Fibroblast of skin of left quadriceps (primary cell): ENCODE measurements around the gene HBP1.
"Not testable (repeated sequence)": the region's sequence is repeated elsewhere in the genome, so short reads cannot be mapped to it uniquely, and the experiment has no call there.

Experiments
- DNase-seq, 2 experiments: peaks; one replicate each; pipeline ENCODE4 v3.0.0-alpha.2; 2013; ENCODE audit warnings: low read depth in 2 of 2

Gene HBP1, protein sequence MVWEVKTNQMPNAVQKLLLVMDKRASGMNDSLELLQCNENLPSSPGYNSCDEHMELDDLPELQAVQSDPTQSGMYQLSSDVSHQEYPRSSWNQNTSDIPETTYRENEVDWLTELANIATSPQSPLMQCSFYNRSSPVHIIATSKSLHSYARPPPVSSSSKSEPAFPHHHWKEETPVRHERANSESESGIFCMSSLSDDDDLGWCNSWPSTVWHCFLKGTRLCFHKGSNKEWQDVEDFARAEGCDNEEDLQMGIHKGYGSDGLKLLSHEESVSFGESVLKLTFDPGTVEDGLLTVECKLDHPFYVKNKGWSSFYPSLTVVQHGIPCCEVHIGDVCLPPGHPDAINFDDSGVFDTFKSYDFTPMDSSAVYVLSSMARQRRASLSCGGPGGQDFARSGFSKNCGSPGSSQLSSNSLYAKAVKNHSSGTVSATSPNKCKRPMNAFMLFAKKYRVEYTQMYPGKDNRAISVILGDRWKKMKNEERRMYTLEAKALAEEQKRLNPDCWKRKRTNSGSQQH

DNA sequence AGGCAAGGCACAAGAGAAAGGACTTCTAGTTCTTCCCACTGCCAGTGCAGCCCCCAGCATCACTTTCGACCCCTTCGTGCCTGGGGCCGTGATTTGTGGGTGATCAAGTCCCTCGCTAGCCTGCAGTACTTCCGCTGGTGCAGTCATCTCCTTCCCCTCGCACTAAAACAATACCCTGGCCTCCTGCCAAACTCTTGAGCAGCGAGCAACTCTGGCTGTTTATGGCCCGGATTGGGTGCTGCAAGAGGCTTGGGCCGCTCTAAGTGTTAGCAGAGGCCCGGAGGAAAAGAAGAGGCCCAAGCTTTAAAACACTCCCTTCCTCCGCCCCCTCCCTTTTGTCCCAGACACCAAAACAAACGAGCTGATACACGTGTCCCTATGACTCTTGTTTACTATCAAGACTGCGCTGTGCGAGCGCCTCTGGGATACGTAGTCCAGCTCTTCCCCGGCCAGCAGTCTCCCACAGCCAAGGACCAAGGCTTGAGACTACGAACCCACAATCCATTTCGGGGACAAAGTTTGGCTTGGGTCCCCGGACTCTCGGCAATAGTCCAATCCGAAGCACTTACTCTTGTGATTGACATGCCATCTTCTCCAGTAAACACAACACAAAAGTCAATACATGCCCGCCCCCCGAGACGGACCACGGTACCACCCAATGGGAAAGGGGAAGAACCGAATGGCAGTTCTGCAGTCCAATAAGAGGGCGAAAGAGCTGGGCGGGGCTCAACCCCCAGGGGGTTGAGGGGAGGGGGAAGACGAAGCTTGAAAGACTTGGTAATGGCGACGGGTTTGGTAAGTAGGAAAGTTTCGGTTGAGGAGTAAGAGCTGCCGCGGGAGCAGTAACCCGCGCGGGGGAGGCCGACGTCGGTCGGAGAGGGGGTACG lies at the start of gene HBP1:
HBP1 (plus strand) TSS at position 771 of the 887 bp plus-strand sequence. CDS start 10,891 bp downstream, outside the sequence.
- DNase-seq, result peak; percentile 100

GRCh38 chr7:107119376-107120105 lies 49.3 kb upstream of the HBP1 start:
- DNase-seq, result no peak

DNA sequence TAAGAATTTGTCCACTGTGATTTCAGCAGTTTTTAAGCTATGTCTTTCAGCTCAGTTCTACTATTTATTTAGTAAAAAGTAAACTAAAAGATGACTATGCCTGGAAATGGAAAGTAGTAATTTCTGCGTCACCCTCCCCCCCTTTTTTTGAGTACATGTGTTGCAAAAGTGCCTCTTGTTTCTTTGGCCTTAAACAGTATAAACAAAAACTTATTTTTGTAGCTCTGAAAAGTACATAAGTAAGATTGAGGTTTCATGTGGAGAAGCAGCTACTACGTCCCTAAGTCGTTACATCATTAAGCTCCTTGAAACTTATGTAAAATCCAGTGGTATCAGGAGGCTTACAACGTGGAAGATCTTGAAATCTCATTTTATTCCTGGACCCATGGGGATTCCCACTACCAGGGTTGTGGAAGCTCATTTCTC lies 46.3 kb upstream of the HBP1 start:
- no peak for DNase-seq

DNA sequence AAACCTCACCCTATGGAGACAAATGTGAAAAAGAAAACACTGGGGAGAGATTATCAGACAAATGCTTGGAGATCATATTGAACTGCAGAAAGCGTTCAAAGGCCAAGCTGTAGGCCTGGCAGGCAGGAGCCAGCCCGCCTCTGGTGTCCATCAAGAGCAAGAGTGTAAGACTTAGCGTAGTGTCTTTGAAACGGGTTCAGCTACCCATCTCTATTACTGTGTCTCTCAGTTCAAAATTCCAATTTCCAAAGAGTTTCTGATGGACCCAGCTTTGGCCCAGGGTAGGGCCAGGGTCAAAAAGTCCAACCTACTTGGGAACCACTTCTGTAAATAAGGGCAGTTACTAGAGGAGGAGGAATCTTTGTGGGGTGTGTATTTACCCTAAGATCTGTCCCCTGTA lies 45.4 kb upstream of the HBP1 start:
- no peak for DNase-seq

DNA sequence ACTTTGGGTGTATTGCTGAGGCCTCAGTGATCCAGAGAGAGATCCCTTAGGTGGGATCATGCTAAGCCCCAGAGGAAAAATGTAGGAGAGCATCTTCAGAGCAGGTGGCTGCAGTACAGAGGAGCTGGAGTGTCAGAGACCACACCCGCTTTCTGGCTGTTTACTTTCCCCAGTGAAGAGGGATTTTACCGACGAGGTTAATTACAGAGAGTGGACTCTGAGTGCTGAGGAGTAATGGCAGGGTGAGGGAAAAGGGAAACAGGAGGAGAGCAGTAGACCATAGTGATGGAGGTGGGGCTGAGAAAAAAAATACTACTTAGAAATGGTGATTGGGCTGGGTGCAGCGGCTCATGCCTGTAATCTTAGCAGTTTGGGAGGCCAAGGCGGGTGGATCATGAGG lies 43.3 kb upstream of the HBP1 start:
- no peak for DNase-seq

DNA sequence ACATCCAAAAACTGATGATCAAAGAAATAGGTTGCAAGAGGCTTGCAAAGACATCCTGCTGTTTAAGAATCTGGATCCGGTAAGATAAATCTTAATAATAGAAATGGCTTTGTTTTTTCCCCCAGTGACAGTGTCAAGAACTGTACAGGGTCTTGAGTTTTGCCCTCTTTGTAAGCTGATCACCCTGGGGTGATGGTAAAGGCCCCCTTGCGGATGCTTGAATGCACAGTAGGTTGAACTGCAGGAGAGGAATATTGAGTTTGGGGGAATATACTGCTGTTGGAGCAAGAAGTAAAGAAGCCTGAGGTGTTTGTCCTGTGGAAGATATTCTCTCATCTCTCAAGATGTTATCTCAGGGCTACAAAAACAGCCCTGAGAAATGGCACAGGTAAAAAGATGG lies 40.6 kb upstream of the HBP1 start:
- DNase-seq, result no peak

- DNase-seq, result no peak
These were observed 40.1 kb upstream of the HBP1 start for GRCh38 chr7:107128748-107129147.

DNA sequence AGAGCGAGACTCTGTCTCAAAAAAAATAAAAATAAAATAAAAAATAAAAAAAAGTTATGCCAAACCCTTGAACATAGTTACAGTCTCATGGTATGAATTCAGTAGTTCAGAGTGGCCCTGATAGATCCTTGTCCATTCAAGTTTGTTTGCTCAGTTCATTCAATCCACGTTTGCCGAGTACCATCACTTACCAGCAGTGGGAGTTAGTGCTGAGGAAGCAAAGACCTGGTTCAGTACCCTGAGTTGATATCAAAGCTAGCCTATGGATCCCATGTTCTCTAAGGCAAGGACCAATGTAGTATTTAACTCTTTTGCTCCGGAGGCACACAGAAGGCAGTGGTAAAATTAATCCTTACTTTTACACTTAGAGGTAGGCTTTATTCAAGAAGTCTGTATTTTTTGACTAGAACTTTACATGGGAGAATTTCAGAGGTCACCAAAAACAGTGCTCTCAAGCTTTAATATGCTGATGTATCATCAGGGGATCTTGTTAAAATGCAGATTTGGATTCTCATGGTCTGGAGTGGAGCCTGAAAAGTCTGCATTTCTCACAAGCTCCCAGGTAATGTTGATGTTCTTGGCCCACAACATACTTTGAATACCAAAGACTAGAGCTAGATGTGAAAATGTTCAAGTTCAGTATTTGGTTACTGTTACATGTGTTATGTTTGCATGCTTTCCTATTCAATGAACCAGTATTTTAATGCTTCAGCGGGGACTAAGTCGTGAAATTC lies 38.1 kb upstream of the HBP1 start:
- DNase-seq, result no peak

DNA sequence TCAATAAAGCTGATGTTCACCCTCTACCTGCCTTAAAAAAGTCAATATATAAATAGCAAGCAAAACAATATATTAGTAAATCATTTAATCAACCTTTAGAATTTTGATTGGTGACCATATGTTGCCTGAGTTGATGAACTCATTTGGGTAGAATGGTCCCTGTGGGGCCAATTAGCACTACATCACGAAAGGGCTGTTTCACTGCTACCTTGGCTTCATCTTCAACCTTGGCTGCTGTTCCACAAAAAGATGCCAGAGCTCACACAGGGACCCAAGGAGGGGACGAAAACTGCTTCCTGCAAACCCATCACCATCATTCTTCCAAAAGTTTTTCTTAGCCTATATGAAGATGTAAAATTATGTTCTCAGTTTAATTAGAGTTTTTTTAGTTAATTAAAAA lies 35.4 kb upstream of the HBP1 start:
- DNase-seq, result no peak

- DNase-seq, result no peak
These were observed 29.9 kb upstream of the HBP1 start for GRCh38 chr7:107138696-107139420.

GRCh38 chr7:107143875-107144274 lies 24.9 kb upstream of the HBP1 start:
- DNase-seq, result not testable (repeated sequence)

DNA sequence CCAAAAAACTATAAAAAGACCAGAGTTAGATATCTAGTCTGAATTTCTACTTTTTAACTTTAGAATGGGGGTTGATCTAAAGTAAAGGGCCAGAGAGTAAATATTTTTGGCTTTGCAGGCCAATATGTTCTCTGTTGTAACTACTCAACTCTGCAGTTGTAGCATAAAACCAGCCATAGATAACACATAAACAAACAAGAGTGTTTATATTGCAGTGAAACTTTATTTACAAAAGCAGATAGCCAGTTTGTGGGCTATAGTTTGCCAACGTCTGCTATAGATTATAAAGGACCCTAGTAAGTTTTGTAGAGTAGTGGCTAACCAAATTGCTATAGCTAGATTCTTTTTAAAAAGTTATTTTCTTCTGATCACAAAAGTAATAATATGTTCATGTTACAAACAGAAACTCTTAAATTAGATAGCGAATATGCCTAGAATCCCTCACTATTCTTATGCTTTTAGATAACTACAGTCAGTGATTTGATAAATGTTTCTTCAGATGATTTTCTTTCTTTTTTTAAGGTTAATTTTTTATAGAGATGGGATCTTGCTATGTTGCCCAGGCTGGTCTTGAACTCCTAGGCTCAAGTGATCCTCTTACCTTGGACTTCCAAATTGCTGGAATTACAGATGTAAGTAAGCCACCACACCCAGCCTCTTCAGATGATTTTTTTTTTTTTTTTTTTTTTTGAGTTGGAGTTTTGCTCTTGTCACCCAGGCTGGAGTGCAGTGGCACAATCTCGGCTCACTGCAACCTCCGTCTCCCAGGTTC lies 23.6 kb upstream of the HBP1 start:
- DNase-seq, result no peak

- no peak for DNase-seq
These were observed 21.1 kb upstream of the HBP1 start for GRCh38 chr7:107147464-107148393.

GRCh38 chr7:107148721-107149120 lies 20.1 kb upstream of the HBP1 start:
- no peak for DNase-seq

DNA sequence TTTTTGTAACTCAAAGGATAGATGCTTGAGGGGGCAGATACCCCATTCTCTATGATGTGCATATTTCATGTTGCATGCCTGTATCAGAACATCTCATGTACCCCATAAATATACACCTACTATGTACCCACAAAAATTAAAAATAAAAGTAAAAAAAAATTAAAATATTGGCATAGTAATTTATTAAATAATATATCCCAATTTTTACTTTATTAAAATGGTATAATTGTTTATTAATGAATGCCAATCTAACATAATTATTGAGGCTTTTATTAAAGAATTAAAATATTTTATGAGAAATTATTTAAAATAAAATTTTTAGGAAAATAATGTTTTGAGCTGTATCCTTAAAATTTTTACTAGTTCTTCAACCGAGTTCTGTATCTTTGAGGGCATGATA lies 18.9 kb upstream of the HBP1 start:
- DNase-seq, result no peak

GRCh38 chr7:107150375-107151073 lies 18.3 kb upstream of the HBP1 start:
- DNase-seq, result peak; percentile 46 to 55

GRCh38 chr7:107151538-107151937 lies 17.3 kb upstream of the HBP1 start:
- DNase-seq, result no peak

DNA sequence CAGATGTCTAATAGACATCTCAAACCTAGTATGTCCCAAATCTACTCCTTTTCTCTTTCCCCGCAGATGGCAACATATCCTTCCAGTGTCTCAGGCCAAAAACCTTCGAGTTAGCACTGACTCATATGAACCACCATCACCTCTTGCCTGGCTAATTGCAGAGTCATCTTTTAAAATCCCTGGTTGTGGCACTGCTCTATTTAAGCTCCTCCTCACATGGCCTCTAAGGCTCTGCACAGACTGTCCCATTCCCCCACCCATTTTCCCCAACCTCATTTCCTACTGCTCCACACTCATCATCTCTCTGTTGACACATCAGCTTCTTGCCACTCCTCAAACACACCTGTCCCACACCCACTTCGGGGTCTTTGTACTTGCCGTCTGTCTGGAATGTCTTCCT lies 16.8 kb upstream of the HBP1 start:
- DNase-seq, result peak in 1 of 2 experiments; percentile 17
